ENCODE results near the gene ASTN2. TPM values are rescaled to one million over a fixed set of nuclear protein-coding genes. Genes with fewer than 3 reads are reported as not detected.

The ASTN2 gene
- total and polyA plus RNA-seq, 9 of the 15 experiments (the other 6 are each of a cell fraction or from before 2014, with no cell fraction given): 0.56 to 3.5 (median 1.9) TPM

GRCh38 chr9:116502746-116503145 is 912.1 kb downstream of the ASTN2 start:
- Histone ChIP-seq H3K36me3 (ENCODE audit: control insufficient read depth, insufficient read depth, low read length) (no peaks in the 10 kb centered on the region), H3K9ac (ENCODE audit: insufficient read depth in 1 of 2, low read depth in 2 of 2, low read length in 2 of 2) (no peak overlapping the region), H2AFZ (ENCODE audit: low read depth, low read length) (no peak overlapping the region), H3K9me1 (ENCODE audit: control insufficient read depth, insufficient read depth, low read length) (no peaks in the 10 kb centered on the region), H3K79me2 (ENCODE audit: control insufficient read depth, insufficient read depth, low read length) (no peaks in the 10 kb centered on the region), H3K4me3 (no peak overlapping the region), H3K27me3 (ENCODE audit: control insufficient read depth in 2 of 2, insufficient read depth in 2 of 2, low read length in 2 of 2) (no peaks in the 10 kb centered on the region; a peak in 1 of 5 replicates), H4K20me1 (replicated peaks; ENCODE audit: control insufficient read depth, insufficient read depth, low read length) (no peaks in the 10 kb centered on the region), H3K27ac (ENCODE audit: extremely low read depth, low read depth, low read length) (no peak overlapping the region), H3K9me3 (replicated peaks; ENCODE audit: control insufficient read depth, insufficient read depth, low read depth, low read length) (no peaks in the 10 kb centered on the region), H3K4me1 (replicated peaks in 1 of 2; ENCODE audit: control insufficient read depth in 2 of 2, insufficient read depth in 2 of 2, low read length in 2 of 2) (no peaks in the 10 kb centered on the region), H3K4me2 (ENCODE audit: insufficient read depth, low read length) (no peak overlapping the region)
- BruUV-seq (replicated peaks): no TSS peak
- POLR2A ChIA-PET: no interaction called here
- FAIRE-seq (no peak), ATAC-seq (no peak), DNase-seq (ENCODE audit: extremely low read depth in 1 of 4, low spot score in 3 of 4) (no peak)
- intact Hi-C loops (cut with micrococcal nuclease) (no loop called here), in situ Hi-C loops (cut with MboI) (no loop called here)
- CTCF ChIA-PET (ENCODE audit: low intra/inter-chr PET ratio): no interaction called here
- no peak for TF ChIP-seq CHCHD3 (CRISPR knock-in tag; IDR thresholded peaks at IDR 0.05)
- TF ChIP-seq ZNF512 (tag; IDR thresholded peaks at IDR 0.05): peak; percentile 94
- TF ChIP-seq ELF1 (tag; IDR thresholded peaks at IDR 0.05): no peak
- TF ChIP-seq CAMTA2 (CRISPR knock-in tag; conservative IDR thresholded peaks at IDR 0.05): no peak
- no peak for TF ChIP-seq ZNF764 (CRISPR knock-in tag; IDR thresholded peaks at IDR 0.05; ENCODE audit: low read depth)
- TF ChIP-seq GTF2B (IDR thresholded peaks at IDR 0.05; ENCODE audit: extremely low read depth, insufficient read length): no peak
- no peak for TF ChIP-seq FIP1L1 (IDR thresholded peaks at IDR 0.05; ENCODE audit: low read depth, low read length, poor library complexity, severe bottlenecking)
- TF ChIP-seq IRF9 (tag; IDR thresholded peaks at IDR 0.05): no peak
- 0 out of 2 replicates have a peak, but pooled peaks have one; percentile 29 for TF ChIP-seq MTA1 (IDR thresholded peaks at IDR 0.05; ENCODE audit: borderline replicate concordance)
- no peak for TF ChIP-seq ZNF57 (CRISPR knock-in tag; IDR thresholded peaks at IDR 0.05)
- no peak for TF ChIP-seq BRF1 (IDR thresholded peaks at IDR 0.05; ENCODE audit: borderline replicate concordance, extremely low read depth, insufficient read length)
- TF ChIP-seq PBX2 (CRISPR knock-in tag; IDR thresholded peaks at IDR 0.05; ENCODE audit: low read depth): no peak
- TF ChIP-seq PBX2 (tag; conservative IDR thresholded peaks at IDR 0.05; ENCODE audit: low read depth): no peak
- TF ChIP-seq RBM15 (IDR thresholded peaks at IDR 0.05; ENCODE audit: insufficient read depth, low read length): no peak
- TF ChIP-seq MTA2 (IDR thresholded peaks at IDR 0.05; ENCODE audit: low read depth): peak; percentile 35; the same call in 1 of the 2 replicates
- no peak for TF ChIP-seq MYNN (IDR thresholded peaks at IDR 0.05)
- no peak for TF ChIP-seq MYNN (CRISPR knock-in tag; IDR thresholded peaks at IDR 0.05)
- no peak for TF ChIP-seq RBM25 (IDR thresholded peaks at IDR 0.05; ENCODE audit: low read depth, low read length, severe bottlenecking)
- no peak for TF ChIP-seq ZNF224 (CRISPR knock-in tag; IDR thresholded peaks at IDR 0.05)
- TF ChIP-seq CREM (IDR thresholded peaks at IDR 0.05; ENCODE audit: low read depth): no peak

Data from K562 (cell line).